GM12864 (cell line): ENCODE measurements around the gene NRARP.

Source experiments
- DNase-seq: peaks from one replicate; pipeline ENCODE4 v3.0.0-alpha.2; 2011; ENCODE audit warnings: low read depth
- H3K4me3 ChIP-seq: 2 replicates; pipeline ENCODE4 v1.5.1; 2011; ENCODE audit warnings: mild to moderate bottlenecking, low read depth, low read length, control low read depth
- TF ChIP-seq, protein P1 (sequence below): IDR thresholded peaks from 2 replicates; pipeline ENCODE4 v1.5.1; 2011; ENCODE audit warnings: low read depth, mild to moderate bottlenecking, moderate library complexity, low read length, control low read depth, inconsistent platforms; ENCODE audit errors: missing control alignments

NRARP gene

DNA sequence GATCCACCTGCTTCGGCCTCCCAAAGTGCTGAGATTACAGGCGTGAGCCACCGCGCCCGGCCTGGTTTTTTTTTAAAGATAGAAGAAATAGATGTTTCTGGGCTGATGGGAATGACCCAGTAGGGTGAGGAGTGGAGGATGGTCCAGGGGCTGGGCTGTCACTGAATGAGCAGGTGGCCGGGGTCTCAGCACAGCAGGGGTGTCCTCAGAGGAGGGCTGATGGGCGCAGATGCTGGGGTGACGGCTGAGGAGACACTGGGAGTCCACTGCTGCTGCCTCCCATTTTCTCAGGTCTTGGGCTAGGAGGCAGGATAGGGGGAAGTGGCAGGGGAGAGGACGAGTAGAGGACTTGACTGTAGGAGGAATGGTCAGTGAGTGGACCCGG is 26.9 kb downstream of the NRARP start:
- TF ChIP-seq, protein P1, sequence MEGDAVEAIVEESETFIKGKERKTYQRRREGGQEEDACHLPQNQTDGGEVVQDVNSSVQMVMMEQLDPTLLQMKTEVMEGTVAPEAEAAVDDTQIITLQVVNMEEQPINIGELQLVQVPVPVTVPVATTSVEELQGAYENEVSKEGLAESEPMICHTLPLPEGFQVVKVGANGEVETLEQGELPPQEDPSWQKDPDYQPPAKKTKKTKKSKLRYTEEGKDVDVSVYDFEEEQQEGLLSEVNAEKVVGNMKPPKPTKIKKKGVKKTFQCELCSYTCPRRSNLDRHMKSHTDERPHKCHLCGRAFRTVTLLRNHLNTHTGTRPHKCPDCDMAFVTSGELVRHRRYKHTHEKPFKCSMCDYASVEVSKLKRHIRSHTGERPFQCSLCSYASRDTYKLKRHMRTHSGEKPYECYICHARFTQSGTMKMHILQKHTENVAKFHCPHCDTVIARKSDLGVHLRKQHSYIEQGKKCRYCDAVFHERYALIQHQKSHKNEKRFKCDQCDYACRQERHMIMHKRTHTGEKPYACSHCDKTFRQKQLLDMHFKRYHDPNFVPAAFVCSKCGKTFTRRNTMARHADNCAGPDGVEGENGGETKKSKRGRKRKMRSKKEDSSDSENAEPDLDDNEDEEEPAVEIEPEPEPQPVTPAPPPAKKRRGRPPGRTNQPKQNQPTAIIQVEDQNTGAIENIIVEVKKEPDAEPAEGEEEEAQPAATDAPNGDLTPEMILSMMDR: no peak

DNA sequence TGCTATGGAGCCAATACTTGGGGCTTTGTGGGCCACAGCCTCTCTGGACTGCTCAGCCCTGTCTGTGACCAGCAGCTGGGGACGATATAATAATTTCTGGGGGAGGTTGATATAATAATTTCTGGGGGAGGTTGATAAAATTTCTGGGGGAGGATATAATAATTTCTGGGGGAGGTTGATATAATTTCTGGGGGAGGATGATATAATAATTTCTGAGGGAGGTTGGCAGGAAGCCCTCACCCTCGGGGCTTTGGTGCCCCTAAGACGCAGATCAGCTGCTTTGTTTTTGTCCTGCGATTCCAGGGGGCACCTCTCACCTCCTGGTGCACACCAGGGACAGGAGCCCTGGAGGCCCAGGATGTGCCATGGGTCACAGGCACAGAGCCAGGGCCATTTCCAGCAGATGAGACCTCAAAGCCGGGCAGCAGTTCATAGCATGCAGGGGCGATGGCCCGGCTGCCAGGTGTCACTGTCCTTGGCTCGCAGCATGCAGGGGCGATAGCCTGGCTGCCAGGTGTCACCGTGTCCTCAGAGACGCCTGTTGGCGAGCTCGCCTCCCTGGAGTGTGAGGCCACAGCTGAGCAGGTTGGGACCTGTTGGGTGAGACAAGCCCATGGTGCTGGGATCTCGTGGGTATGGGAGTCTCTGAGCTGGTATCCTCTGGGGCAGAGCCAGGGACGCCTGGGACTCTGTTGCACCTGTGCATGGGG is 28.3 kb downstream of the NRARP start:
- no peak for DNase-seq
- H3K4me3 ChIP-seq: no peak overlapping the region
- TF ChIP-seq, protein P1: no peak

More for the DNA sequence above, 26.9 kb downstream of the NRARP start:
- H3K4me3 ChIP-seq: no peak overlapping the region
- no peak for DNase-seq

DNA sequence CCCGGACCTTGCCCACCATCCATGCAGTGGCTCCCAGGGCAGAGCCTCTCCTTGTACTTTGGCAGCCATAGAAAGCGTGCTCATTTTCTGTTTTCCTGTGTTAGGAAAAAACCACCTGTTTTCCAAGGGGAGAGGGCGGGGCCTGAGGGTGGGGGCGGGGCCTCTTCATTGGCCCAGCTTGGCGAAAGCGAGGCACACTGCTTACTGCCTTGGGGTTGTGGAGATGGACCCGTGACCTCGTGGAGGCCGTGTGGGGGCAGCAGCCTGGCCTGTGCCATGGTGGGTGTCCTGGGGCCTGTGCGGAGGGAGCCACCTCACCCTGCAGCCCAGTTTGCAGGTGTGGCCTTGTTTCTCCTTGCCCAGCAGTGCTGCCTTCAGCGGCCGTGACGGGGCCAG is 29.0 kb downstream of the NRARP start:
- no peak overlapping the region for H3K4me3 ChIP-seq
- DNase-seq: no peak
- TF ChIP-seq, protein P1: no peak

DNA sequence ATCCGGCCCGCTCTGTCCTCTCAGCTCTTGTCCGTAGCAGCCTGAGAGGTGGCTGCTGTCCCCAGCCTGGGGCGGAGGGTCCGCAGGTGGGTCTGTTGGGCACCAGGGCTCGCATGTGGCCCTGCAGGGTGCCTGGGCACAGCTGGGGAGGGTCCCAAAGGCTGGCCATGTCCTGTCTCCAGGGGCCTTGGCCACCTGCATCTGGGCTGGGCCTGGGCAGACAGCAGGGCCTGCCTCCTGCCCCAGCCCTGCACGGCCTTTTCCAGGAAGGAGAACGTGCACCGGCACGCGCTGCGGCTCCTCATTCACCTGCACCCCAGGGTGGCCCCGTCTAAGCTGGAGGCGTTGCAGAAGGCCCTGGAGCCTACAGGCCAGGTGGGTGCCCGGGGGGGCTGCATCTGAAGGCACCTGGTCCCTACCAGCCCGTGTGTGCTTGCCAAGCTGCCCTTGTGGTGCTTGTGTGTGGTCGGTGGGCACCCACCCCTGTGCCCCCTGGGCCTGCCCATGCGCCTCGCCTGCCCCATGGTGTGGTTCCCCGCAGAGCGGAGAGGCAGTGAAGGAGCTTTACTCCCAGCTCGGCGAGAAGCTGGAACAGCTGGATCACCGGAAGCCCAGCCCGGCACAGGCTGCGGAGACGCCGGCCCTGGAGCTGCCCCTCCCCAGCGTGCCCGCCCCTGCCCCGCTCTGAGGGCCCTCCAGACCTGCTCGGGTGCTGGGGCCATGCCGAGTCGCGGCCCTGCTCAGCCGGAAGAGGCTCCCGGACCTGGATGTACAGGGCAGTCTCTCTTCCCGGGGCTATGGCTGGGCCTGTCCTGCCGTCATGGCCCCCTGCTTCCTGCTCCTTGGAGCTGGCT is 29.6 kb downstream of the NRARP start:
- DNase-seq: no peak
- TF ChIP-seq, protein P1: no peak
- H3K4me3 ChIP-seq: no peak overlapping the region

DNA sequence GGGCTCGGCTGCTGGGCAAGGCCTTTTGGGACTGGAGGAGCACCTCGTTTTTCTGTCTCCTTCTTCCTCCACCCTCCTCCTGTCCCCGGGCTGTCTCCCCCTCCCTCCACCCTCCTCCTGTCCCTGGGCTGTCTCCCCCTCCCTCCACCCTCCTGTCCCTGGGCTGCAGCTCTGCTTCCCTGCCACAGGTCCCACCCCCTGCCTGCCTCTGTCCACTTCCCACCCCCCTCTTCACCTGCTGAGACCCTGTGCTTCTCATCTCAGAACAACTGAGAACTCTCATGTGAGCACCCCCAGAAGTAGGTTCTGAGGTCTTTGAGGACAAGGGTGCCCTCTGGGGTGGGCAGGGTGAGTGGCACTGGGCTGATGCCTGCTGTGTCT is 30.4 kb downstream of the NRARP start:
- TF ChIP-seq, protein P1: no peak
- DNase-seq: no peak
- no peak overlapping the region for H3K4me3 ChIP-seq

DNA sequence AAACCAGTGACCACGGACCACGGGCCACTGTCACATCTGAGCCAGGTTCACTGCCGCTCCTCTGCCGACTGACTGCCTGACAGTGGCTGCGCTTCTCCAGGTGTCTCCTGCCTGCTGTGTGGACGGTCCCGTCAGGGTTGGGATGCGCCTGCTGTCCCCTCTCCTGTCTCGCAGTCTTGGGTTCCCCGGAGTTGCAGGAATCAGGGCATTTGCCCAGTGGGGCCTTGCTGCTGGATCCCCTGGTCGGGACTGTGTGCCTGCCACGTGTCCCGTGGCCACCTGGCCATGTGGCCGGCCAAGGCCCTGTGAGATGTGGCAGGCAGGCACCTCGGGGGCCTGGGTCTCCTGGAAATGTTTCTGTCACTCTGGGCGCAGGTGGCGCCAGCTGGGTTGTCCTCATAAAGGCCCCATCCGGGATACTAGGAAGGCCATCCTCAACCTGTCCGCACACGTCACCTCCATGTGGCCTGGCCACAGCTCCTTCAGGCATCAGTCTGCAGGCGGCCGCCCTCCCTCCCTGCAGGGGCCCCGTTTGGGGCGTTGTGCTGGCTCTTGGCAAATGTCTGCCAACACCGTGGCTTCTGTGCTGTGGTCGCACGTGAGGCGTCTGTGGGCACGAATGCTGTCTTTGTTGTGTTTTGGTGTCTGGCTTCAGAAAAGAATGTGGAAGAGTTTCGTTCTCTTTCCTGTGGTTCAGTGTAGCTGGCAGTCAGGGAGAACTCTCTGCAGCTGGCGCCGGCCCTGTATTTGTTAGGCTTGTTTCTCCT is 31.0 kb downstream of the NRARP start:
- TF ChIP-seq, protein P1: no peak
- no peak for DNase-seq
- H3K4me3 ChIP-seq: no peak overlapping the region
